ENCODE results near the gene HUS1.
"Not testable (repeated sequence)": the region's sequence is repeated elsewhere in the genome, so short reads cannot be mapped to it uniquely, and the experiment has no call there.

The HUS1 gene

DNA sequence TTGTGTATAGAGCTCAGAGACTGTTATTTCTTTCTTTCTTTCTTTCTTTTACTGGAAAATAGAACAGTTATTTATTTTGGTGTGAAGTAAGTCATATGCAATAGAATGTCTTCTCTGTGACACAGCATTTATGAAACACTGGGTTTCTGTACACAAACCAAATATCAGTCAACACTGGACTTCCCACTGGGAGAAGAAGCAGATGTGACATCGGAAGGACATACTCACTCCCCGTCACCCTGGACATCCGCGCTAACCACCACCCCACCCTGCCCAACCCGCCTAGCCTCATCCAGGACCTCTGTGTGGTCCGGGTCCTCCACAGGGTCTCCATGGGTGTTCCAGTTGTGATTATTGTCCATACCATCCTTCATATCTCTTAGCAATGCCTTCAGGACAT, 27.5 kb upstream of the HUS1 start:
- DNase-seq (ENCODE audit: low read depth in 1 of 2, low spot score in 1 of 2) = no peak
- H3K27ac ChIP-seq (replicated peaks) = no peak overlapping the region
- no peak overlapping the region for H3K4me3 ChIP-seq (replicated peaks; ENCODE audit: insufficient read depth, low read length)
- TF ChIP-seq, protein P1, sequence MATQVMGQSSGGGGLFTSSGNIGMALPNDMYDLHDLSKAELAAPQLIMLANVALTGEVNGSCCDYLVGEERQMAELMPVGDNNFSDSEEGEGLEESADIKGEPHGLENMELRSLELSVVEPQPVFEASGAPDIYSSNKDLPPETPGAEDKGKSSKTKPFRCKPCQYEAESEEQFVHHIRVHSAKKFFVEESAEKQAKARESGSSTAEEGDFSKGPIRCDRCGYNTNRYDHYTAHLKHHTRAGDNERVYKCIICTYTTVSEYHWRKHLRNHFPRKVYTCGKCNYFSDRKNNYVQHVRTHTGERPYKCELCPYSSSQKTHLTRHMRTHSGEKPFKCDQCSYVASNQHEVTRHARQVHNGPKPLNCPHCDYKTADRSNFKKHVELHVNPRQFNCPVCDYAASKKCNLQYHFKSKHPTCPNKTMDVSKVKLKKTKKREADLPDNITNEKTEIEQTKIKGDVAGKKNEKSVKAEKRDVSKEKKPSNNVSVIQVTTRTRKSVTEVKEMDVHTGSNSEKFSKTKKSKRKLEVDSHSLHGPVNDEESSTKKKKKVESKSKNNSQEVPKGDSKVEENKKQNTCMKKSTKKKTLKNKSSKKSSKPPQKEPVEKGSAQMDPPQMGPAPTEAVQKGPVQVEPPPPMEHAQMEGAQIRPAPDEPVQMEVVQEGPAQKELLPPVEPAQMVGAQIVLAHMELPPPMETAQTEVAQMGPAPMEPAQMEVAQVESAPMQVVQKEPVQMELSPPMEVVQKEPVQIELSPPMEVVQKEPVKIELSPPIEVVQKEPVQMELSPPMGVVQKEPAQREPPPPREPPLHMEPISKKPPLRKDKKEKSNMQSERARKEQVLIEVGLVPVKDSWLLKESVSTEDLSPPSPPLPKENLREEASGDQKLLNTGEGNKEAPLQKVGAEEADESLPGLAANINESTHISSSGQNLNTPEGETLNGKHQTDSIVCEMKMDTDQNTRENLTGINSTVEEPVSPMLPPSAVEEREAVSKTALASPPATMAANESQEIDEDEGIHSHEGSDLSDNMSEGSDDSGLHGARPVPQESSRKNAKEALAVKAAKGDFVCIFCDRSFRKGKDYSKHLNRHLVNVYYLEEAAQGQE (IDR thresholded peaks at IDR 0.05; ENCODE audit: insufficient replicate concordance, low read depth) = no peak
- no peaks in the 10 kb centered on the region for H3K27me3 ChIP-seq (ENCODE audit: insufficient read depth, poor library complexity, severe bottlenecking)

DNA sequence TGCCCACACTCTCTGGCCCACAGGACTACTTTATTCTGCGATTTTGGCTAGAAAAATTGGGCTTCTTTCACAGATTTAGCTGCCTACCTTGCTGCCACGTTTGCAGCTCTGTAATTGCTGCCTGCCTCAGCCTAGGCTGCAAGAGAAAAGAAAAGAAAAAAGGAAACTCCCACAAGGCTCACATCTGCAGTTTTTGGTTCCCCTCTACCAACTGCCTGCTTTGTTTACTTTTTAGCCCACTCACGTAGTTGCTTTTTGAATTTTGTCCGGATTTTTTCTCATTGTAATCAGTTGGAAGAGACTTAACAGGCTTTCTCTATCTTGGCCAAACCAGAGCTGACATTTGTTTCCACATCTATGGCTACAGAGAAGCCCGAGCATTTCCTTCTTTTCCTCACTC, 25.2 kb upstream of the HUS1 start:
- TF ChIP-seq, protein P2, sequence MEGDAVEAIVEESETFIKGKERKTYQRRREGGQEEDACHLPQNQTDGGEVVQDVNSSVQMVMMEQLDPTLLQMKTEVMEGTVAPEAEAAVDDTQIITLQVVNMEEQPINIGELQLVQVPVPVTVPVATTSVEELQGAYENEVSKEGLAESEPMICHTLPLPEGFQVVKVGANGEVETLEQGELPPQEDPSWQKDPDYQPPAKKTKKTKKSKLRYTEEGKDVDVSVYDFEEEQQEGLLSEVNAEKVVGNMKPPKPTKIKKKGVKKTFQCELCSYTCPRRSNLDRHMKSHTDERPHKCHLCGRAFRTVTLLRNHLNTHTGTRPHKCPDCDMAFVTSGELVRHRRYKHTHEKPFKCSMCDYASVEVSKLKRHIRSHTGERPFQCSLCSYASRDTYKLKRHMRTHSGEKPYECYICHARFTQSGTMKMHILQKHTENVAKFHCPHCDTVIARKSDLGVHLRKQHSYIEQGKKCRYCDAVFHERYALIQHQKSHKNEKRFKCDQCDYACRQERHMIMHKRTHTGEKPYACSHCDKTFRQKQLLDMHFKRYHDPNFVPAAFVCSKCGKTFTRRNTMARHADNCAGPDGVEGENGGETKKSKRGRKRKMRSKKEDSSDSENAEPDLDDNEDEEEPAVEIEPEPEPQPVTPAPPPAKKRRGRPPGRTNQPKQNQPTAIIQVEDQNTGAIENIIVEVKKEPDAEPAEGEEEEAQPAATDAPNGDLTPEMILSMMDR (IDR thresholded peaks at IDR 0.05; ENCODE audit: insufficient read depth, low read length) = no peak
- TF ChIP-seq, protein P1 (IDR thresholded peaks at IDR 0.05; ENCODE audit: insufficient replicate concordance, low read depth) = no peak
- TF ChIP-seq SPI1 (IDR thresholded peaks at IDR 0.05; ENCODE audit: borderline replicate concordance, low read depth) = no peak
- no peak for TF ChIP-seq POLR2AphosphoS5 (IDR thresholded peaks at IDR 0.05; ENCODE audit: low read depth)
- no peak for TF ChIP-seq GABPA (IDR thresholded peaks at IDR 0.05; ENCODE audit: low read depth)
- no peak for DNase-seq (ENCODE audit: low read depth in 1 of 2, low spot score in 1 of 2)
- Histone ChIP-seq H3K27ac (replicated peaks) (no peak overlapping the region), H3K27me3 (ENCODE audit: insufficient read depth, poor library complexity, severe bottlenecking) (no peaks in the 10 kb centered on the region), H3K4me3 (replicated peaks; ENCODE audit: insufficient read depth, low read length) (no peak overlapping the region)

DNA sequence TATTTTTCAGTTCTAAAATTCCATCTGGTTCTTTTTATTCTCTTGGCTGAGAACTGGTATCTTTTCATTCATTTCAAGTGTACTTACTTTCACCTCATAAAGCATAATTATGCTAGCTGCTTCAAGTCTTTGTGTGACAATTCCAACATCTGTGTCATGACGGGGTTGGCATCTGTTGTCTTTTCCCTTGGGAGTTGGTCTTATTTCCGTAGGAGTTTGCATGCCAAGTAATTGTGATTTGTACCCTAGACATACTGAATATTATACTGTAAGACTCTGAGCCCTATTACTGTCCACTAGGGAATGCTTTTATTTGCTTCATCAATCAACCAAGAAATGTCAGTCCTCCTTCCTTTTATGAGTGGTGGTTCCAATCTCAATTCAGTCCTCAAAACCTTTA, 24.6 kb upstream of the HUS1 start:
- no peaks in the 10 kb centered on the region for H3K27me3 ChIP-seq (ENCODE audit: insufficient read depth, poor library complexity, severe bottlenecking)
- DNase-seq (ENCODE audit: low read depth in 1 of 2, low spot score in 1 of 2) = no peak
- no peak overlapping the region for H3K27ac ChIP-seq (replicated peaks)
- no peak overlapping the region for H3K4me3 ChIP-seq (replicated peaks; ENCODE audit: insufficient read depth, low read length)
- TF ChIP-seq, protein P1 (IDR thresholded peaks at IDR 0.05; ENCODE audit: insufficient replicate concordance, low read depth) = no peak
- TF ChIP-seq SPI1 (IDR thresholded peaks at IDR 0.05; ENCODE audit: borderline replicate concordance, low read depth) = no peak
- TF ChIP-seq, protein P2 (IDR thresholded peaks at IDR 0.05; ENCODE audit: insufficient read depth, low read length) = no peak
- TF ChIP-seq GABPA (IDR thresholded peaks at IDR 0.05; ENCODE audit: low read depth) = no peak
- no peak for TF ChIP-seq POLR2AphosphoS5 (IDR thresholded peaks at IDR 0.05; ENCODE audit: low read depth)

DNA sequence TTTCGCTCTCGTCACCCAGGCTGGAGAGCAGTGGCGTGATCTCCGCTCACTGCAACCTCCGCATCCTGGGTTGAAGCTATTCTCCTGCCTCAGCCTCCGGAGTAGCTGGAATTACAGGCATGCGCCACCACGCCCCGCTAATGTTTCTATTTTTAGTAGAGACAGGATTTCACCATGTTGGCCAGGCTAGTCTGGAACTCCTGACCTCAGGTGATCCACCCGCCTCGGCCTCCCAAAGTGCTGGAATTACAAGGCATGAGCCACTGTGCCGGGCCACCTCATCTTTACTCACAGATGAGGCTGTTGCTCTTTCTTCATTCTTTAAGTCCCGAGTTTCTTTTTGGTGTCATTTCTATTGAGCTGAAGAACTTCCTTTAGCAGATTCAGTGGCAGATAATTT, 20.7 kb upstream of the HUS1 start:
- not testable (repeated sequence) for H3K27me3 ChIP-seq (ENCODE audit: insufficient read depth, poor library complexity, severe bottlenecking); H3K4me3 ChIP-seq (replicated peaks; ENCODE audit: insufficient read depth, low read length); DNase-seq (ENCODE audit: low read depth in 1 of 2, low spot score in 1 of 2); H3K27ac ChIP-seq (replicated peaks)

Measured in HL-60 (cell line).